ENCODE results near the gene RND3. TPM values are rescaled to one million over a fixed set of nuclear protein-coding genes. Genes with fewer than 3 reads are reported as not detected.

Gene RND3
- total and polyA plus RNA-seq, 10 of the 15 experiments (the other 5 are each of a cell fraction or from before 2014, with no cell fraction given) = 0.38 to 18.3 (median 0.93) TPM

- ChIA-PET RAD21 (ENCODE audit: unreplicated experiment) (interaction anchor here (1.2 kb wide), 1 partner anchor 9 kb away, joined by 3 read pairs; no protein-coding TSS in a partner anchor), POLR2A (no interaction called here), CTCF (interaction anchor here (2.0 kb wide), 1 partner anchor 17 kb away, joined by 5 read pairs; no protein-coding TSS in a partner anchor), SMC1A (ENCODE audit: uncharacterized antibody, unreplicated experiment) (interaction anchor here (1.0 to 1.1 kb wide), 4 partner anchors 13 to 68 kb away, joined by 3 to 4 read pairs (median 3); no protein-coding TSS in a partner anchor)
- H3K4me1 ChIP-seq (ENCODE audit: control insufficient read depth, insufficient read depth, low read length) = no peaks in the 10 kb centered on the region
- DNase-seq (ENCODE audit: low read depth, low spot score) = no peak
- no TSS peak for BruUV-seq (replicated peaks)
- no peak overlapping the region for H3K4me3 ChIP-seq
- H4K20me1 ChIP-seq (ENCODE audit: control insufficient read depth, insufficient read depth) = no peaks in the 10 kb centered on the region
- H3K36me3 ChIP-seq (ENCODE audit: control insufficient read depth in 2 of 2, insufficient read depth in 2 of 2, low read length in 1 of 2) = no peaks in the 10 kb centered on the region
- H3K79me2 ChIP-seq (ENCODE audit: control insufficient read depth, insufficient read depth, low read length) = no peaks in the 10 kb centered on the region
- FAIRE-seq = no peak
- H3K9me3 ChIP-seq (replicated peaks; ENCODE audit: control insufficient read depth, insufficient read depth, low read length) = no peaks in the 10 kb centered on the region
- H3K27ac ChIP-seq (ENCODE audit: control insufficient read depth, insufficient read depth) = no peak overlapping the region
- no peak overlapping the region for H3K4me2 ChIP-seq (ENCODE audit: control insufficient read depth, insufficient read depth)
- in situ Hi-C loops (cut with MboI) (no loop called here), intact Hi-C loops (cut with micrococcal nuclease; ENCODE audit: unreplicated experiment) (no loop called here)
- WGBS (ENCODE audit: insufficient coverage, insufficient replicate concordance, low lambda C conversion rate, missing lambda C conversion rate) = 0% methylated on average over 1 of the region's 1 CpG
- no peaks in the 10 kb centered on the region for H3K27me3 ChIP-seq (replicated peaks in 1 of 2; ENCODE audit: control insufficient read depth in 2 of 2, insufficient read depth in 2 of 2, low read length in 1 of 2)
- ATAC-seq = no peak
- no peak overlapping the region for H3K9ac ChIP-seq (ENCODE audit: control insufficient read depth, insufficient read depth, low read length)
- no peak overlapping the region for H2AFZ ChIP-seq (ENCODE audit: control insufficient read depth, low read depth, low read length)
- no peak for TF ChIP-seq CBFB (IDR thresholded peaks at IDR 0.05; ENCODE audit: low read depth)
- TF ChIP-seq ESRRA (IDR thresholded peaks at IDR 0.05; ENCODE audit: low read length) = no peak
- TF ChIP-seq IKZF2 (IDR thresholded peaks at IDR 0.05) = no peak
- TF ChIP-seq FOXK2 (IDR thresholded peaks at IDR 0.05) = no peak
- TF ChIP-seq ZNF207 (IDR thresholded peaks at IDR 0.05; ENCODE audit: borderline replicate concordance) = no peak
- TF ChIP-seq, protein P1, sequence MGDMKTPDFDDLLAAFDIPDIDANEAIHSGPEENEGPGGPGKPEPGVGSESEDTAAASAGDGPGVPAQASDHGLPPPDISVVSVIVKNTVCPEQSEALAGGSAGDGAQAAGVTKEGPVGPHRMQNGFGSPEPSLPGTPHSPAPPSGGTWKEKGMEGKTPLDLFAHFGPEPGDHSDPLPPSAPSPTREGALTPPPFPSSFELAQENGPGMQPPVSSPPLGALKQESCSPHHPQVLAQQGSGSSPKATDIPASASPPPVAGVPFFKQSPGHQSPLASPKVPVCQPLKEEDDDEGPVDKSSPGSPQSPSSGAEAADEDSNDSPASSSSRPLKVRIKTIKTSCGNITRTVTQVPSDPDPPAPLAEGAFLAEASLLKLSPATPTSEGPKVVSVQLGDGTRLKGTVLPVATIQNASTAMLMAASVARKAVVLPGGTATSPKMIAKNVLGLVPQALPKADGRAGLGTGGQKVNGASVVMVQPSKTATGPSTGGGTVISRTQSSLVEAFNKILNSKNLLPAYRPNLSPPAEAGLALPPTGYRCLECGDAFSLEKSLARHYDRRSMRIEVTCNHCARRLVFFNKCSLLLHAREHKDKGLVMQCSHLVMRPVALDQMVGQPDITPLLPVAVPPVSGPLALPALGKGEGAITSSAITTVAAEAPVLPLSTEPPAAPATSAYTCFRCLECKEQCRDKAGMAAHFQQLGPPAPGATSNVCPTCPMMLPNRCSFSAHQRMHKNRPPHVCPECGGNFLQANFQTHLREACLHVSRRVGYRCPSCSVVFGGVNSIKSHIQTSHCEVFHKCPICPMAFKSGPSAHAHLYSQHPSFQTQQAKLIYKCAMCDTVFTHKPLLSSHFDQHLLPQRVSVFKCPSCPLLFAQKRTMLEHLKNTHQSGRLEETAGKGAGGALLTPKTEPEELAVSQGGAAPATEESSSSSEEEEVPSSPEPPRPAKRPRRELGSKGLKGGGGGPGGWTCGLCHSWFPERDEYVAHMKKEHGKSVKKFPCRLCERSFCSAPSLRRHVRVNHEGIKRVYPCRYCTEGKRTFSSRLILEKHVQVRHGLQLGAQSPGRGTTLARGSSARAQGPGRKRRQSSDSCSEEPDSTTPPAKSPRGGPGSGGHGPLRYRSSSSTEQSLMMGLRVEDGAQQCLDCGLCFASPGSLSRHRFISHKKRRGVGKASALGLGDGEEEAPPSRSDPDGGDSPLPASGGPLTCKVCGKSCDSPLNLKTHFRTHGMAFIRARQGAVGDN (IDR thresholded peaks at IDR 0.05) = no peak
- TF ChIP-seq MXI1 (IDR thresholded peaks at IDR 0.05; ENCODE audit: low read depth, low read length) = no peak
- no peak for TF ChIP-seq FOS (IDR thresholded peaks at IDR 0.05; ENCODE audit: borderline replicate concordance, extremely low read depth, insufficient read length)
- TF ChIP-seq GATAD2B (conservative IDR thresholded peaks at IDR 0.05; ENCODE audit: low read depth) = no peak
- TF ChIP-seq, protein P2, sequence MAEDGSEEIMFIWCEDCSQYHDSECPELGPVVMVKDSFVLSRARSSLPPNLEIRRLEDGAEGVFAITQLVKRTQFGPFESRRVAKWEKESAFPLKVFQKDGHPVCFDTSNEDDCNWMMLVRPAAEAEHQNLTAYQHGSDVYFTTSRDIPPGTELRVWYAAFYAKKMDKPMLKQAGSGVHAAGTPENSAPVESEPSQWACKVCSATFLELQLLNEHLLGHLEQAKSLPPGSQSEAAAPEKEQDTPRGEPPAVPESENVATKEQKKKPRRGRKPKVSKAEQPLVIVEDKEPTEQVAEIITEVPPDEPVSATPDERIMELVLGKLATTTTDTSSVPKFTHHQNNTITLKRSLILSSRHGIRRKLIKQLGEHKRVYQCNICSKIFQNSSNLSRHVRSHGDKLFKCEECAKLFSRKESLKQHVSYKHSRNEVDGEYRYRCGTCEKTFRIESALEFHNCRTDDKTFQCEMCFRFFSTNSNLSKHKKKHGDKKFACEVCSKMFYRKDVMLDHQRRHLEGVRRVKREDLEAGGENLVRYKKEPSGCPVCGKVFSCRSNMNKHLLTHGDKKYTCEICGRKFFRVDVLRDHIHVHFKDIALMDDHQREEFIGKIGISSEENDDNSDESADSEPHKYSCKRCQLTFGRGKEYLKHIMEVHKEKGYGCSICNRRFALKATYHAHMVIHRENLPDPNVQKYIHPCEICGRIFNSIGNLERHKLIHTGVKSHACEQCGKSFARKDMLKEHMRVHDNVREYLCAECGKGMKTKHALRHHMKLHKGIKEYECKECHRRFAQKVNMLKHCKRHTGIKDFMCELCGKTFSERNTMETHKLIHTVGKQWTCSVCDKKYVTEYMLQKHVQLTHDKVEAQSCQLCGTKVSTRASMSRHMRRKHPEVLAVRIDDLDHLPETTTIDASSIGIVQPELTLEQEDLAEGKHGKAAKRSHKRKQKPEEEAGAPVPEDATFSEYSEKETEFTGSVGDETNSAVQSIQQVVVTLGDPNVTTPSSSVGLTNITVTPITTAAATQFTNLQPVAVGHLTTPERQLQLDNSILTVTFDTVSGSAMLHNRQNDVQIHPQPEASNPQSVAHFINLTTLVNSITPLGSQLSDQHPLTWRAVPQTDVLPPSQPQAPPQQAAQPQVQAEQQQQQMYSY (CRISPR knock-in tag; IDR thresholded peaks at IDR 0.05) = no peak
- TF ChIP-seq CEBPZ (IDR thresholded peaks at IDR 0.05; ENCODE audit: low read depth, low read length) = no peak
These were observed 23.2 kb downstream of the RND3 start for GRCh38 chr2:150464270-150464669.
